HG02678 (cell line): ENCODE results near the gene LRP5.

Source experiments
- ATAC-seq: cut with Tn5 transposase; IDR thresholded peaks from one replicate; pipeline ENCODE4 v1.9.1; 2021; ENCODE audit warnings: mild to moderate bottlenecking, moderate library complexity; ENCODE audit not compliant: unreplicated experiment

The LRP5 gene

GRCh38 chr11:68308068-68308467 lies 4.3 kb upstream of the LRP5 start:
- ATAC-seq, result no peak

GRCh38 chr11:68309621-68310185 lies 2.7 kb upstream of the LRP5 start:
- ATAC-seq, result no peak

- no peak for ATAC-seq
These were observed 953 bp upstream of the LRP5 start for GRCh38 chr11:68311160-68312116.

GRCh38 chr11:68312780-68313573 lies 586 bp downstream of the LRP5 start:
- ATAC-seq, result no peak

GRCh38 chr11:68313574-68314202 lies 1.3 kb downstream of the LRP5 start:
- ATAC-seq, result no peak

GRCh38 chr11:68314203-68315170 lies 2.1 kb downstream of the LRP5 start:
- no peak for ATAC-seq

GRCh38 chr11:68315171-68315920 lies 3.0 kb downstream of the LRP5 start:
- ATAC-seq, result no peak

- ATAC-seq, result no peak
These were observed 4.9 kb downstream of the LRP5 start for GRCh38 chr11:68317147-68317785.

GRCh38 chr11:68321293-68322051 lies 9.1 kb downstream of the LRP5 start:
- no peak for ATAC-seq

- ATAC-seq, result no peak
These were observed 9.7 kb downstream of the LRP5 start for GRCh38 chr11:68322052-68322430.

GRCh38 chr11:68324241-68324640 lies 11.8 kb downstream of the LRP5 start:
- ATAC-seq, result no peak

- ATAC-seq, result no peak
These were observed 12.3 kb downstream of the LRP5 start for GRCh38 chr11:68324695-68325094.

GRCh38 chr11:68325183-68325906 lies 13.0 kb downstream of the LRP5 start:
- ATAC-seq, result no peak

GRCh38 chr11:68325907-68326220 lies 13.5 kb downstream of the LRP5 start:
- no peak for ATAC-seq

GRCh38 chr11:68326334-68327215 lies 14.2 kb downstream of the LRP5 start:
- ATAC-seq, result no peak

GRCh38 chr11:68327586-68328370 lies 15.4 kb downstream of the LRP5 start:
- ATAC-seq, result no peak
